ENCODE measurements around the gene RAPGEF5. TPM values are rescaled to one million over a fixed set of nuclear protein-coding genes. Genes with fewer than 3 reads are reported as not detected.
A peak's percentile ranks its signal among the peaks of the same experiment; 100 is the strongest.

RAPGEF5 gene
- total RNA-seq, 1 experiment from 2014 or later: 3.6 TPM

DNA sequence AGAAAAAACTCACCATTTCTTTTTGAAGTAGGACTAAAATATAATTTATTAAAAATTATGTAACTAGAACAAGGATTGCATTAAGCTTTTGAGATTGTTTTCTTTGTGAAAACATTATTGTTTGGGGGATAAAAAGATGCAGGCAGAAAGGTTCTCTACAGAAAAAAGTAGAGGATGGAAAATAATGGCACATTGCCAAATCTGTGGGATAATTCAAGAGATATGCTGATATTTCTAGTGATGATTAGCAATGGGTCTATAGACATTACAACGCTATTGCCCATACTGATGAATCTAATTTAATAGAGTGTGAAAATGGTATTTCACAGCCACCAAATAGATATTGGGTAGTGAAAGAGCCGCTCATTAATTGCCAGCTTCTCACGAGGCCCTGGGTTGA lies 204.3 kb downstream of the RAPGEF5 start:
- DNase-seq (ENCODE audit: low read depth): no peak

DNA sequence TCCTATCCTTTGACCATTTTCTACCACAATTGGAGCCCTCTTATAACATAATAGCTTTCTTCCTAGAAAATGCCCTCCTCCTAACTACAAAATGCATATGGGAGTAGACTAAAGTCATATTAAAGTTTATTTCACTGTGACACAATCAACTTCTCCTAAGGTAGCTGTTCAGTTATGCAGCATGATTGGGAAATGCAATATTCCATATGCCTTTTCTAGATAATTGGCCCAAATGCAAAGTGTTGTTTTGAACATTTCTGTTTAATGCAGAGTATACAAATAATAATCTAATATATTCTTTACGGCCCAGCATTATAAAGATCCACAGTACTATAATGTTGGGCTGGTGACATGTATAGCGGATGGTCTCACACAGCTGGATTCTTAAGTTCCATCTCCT lies 205.1 kb downstream of the RAPGEF5 start:
- DNase-seq (ENCODE audit: low read depth): no peak

GRCh38 chr7:22150221-22150620 lies 206.7 kb downstream of the RAPGEF5 start:
- DNase-seq (ENCODE audit: low read depth): peak; percentile 31

GRCh38 chr7:22147868-22148267 lies 209.1 kb downstream of the RAPGEF5 start:
- no peak for DNase-seq (ENCODE audit: low read depth)

- DNase-seq (ENCODE audit: low read depth): peak; percentile 20
These were observed 209.9 kb downstream of the RAPGEF5 start for GRCh38 chr7:22146961-22147512.

- no peak for DNase-seq (ENCODE audit: low read depth)
These were observed 212.0 kb downstream of the RAPGEF5 start for GRCh38 chr7:22144950-22145349.

GRCh38 chr7:22143491-22143890 lies 213.5 kb downstream of the RAPGEF5 start:
- DNase-seq (ENCODE audit: low read depth): no peak

GRCh38 chr7:22142572-22142971 lies 214.4 kb downstream of the RAPGEF5 start:
- DNase-seq (ENCODE audit: low read depth): no peak

GRCh38 chr7:22141355-22141754 lies 215.6 kb downstream of the RAPGEF5 start:
- DNase-seq (ENCODE audit: low read depth): no peak

DNA sequence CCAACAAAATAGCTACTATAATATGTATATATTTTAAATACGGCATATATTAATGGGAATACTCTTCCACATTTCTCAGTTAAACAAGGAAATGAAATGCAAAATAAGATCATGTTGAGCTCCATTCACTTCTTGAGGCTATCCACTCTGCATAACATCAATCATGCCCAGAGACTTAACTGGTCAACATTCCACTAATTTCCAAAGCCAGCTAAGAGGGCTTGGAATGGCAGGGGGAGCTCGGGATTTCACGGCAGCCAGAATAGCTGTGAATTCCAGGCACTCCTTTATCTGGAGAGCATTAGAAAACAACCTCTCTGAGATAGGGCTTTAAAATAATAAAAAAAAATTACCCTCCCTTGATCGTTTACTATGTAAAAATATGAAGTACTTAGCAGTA lies 216.4 kb downstream of the RAPGEF5 start:
- no peak for DNase-seq (ENCODE audit: low read depth)

DNA sequence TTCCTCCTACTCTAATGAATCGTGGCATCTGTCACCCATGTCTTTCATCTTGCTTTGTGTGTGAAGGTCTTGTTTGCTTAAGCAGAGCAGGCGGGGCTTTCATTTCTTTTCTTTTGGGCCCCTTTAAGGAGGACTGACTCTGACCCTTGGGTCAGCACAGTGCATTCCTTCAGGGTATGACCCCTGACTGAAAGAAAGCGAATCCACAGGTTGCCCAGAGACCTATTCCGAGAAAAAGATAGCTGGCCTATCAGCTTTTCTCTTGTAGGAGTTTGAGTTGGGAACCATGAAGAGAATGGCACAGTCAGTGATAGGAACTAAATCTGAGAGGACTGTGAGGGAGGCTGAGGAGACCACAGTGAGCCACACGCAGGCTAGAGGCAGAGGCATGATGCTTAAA lies 218.1 kb downstream of the RAPGEF5 start:
- no peak for DNase-seq (ENCODE audit: low read depth)

GRCh38 chr7:22138106-22138505 lies 218.8 kb downstream of the RAPGEF5 start:
- DNase-seq (ENCODE audit: low read depth): no peak

DNA sequence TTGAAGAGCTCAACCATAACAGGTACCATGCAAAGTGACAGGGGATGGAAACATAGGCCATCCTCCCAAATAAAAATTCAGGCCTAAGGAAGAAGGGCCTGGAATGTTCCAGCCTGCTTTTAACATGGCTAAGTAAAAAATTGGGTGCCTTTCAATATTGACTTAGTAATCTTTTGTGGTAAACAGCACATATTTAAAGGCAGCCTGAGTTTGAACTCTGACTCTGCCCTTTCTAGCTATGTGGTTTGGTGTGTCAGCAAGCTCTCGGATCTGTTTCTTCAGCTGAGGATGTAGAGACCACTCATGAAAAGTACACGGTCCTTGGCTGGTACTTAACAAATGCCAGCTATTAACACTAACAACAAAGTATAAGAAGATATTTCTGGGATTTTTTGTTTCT lies 219.5 kb downstream of the RAPGEF5 start:
- peak; percentile 53 for DNase-seq (ENCODE audit: low read depth)

DNA sequence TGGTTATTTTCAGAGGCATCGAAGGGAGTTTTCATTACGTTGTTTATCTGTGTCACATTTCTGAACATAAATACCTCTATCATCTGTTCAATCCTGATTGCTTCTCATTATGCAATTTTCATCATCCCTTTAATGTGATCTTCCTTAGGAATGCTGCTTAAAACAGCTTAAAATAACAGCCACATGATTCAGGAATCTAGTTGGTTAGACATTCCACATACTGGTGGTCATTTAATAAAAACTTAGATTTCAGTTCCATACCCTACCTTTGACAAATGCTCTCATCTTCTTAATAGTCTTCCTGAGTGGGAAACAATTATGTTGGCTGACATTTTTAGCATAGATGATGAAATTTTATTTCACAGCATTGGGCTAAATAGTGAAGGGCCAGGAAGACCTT lies 219.9 kb downstream of the RAPGEF5 start:
- peak; percentile 32 for DNase-seq (ENCODE audit: low read depth)

- DNase-seq (ENCODE audit: low read depth): no peak
These were observed 227.0 kb downstream of the RAPGEF5 start for GRCh38 chr7:22129819-22130580.

DNA sequence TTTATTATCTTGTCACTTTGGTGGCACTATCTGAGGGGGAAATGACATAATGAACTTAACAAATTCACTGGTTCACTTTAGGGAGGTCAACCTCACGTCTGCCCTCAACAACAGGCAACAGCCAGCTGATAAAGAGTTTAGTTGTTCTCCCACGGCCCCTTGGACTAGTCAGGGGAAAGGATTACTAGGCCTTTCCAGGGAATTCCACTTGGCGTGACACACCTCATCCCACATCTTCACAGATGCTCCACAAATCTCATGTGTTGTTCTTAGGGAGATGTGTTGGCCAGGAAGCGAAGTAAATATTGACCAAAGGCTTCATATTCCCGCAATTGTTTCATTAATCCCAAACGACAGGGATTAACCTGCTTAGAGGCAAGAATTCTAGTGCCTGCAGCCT lies 227.8 kb downstream of the RAPGEF5 start:
- DNase-seq (ENCODE audit: low read depth): no peak

- no peak for DNase-seq (ENCODE audit: low read depth)
These were observed 228.4 kb downstream of the RAPGEF5 start for GRCh38 chr7:22128528-22128920.

- no peak for DNase-seq (ENCODE audit: low read depth)
These were observed 229.0 kb downstream of the RAPGEF5 start for GRCh38 chr7:22127835-22128527.

DNA sequence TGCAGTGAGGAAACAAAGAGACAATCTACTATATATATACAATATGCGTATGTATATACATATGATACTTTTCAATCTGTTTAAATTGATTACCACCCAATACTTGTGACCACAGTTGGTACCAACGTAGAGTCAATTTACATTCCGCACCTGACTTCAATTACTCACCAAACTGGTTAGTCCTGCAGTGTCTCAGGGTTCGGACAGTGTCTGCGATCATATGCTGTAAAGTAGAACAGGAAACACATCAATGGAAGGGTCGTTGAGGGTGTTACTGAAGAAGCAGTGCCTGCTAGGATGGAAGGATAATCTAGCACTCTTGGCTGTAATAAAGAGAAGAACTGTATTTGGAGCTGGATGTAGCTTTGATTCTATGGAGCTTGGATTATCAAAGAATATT lies 231.5 kb downstream of the RAPGEF5 start:
- DNase-seq (ENCODE audit: low read depth): no peak

GRCh38 chr7:22124941-22125340 lies 232.0 kb downstream of the RAPGEF5 start:
- DNase-seq (ENCODE audit: low read depth): no peak

GRCh38 chr7:22123139-22123538 lies 233.8 kb downstream of the RAPGEF5 start:
- no peak for DNase-seq (ENCODE audit: low read depth)

- DNase-seq (ENCODE audit: low read depth): no peak
These were observed 235.1 kb downstream of the RAPGEF5 start for GRCh38 chr7:22121702-22122474.

Measured in RPMI7951 (cell line).